ENCODE measurements around the gene SLC7A10.

GRCh38 chr19:33238481-33239149, 13.0 kb upstream of the SLC7A10 start:
- TF ChIP-seq POLR2A (IDR thresholded peaks at IDR 0.05): no peak
- TF ChIP-seq CTCF (IDR thresholded peaks at IDR 0.05): no peak
- TF ChIP-seq POLR2AphosphoS5 (IDR thresholded peaks at IDR 0.05; ENCODE audit: insufficient read depth in 1 of 2, low read depth in 1 of 2): no peak

All from vagina (tissue), 2 donors.